ENCODE data around the gene HLA-E.

Gene HLA-E

DNA sequence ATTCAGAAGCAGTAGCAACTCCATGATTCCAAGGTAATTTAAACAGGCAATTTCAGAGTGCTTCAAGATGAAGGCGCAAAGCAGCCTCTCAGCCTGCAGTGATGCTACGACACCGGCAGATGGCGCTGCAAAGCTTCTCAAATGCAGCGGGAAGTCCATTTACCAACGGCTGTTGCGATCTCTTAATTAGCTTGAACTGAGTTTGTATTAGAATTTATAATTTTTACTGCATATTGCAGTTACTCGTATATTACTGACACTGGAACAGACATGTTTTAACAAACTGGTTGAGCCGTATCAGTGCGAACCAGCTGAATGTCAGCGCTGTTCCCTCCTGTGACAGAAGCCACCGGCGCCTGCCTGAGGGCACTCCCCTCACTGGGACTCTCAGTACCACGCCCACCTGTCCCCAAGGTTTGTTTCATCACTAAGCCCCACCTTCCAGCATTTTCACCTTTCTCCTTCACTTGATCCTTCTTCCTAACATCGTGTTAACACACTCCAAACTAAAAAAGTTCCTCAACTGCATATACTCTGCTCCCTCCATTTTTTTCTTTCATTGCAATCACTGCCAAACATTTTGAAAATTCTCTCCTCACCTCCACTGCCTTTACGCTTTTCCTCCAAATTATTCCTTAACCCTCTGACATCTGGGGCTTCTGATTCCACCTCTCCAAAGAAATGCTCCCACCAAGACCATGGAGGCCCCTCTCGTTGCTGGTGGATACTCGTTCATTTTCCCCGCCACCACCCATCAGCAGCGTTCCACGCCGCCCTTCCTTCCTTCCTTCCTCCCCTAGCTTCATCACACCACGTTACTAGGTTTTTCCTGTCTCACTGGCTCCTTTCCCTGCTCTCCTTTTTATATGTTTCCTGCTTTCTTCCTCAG, 52.5 kb downstream of the HLA-E start:
- DNase-seq (ENCODE audit: insufficient read length) (peak; percentile 46), FAIRE-seq (peak; percentile 94)
- TF ChIP-seq POLR2AphosphoS5 (IDR thresholded peaks at IDR 0.05; ENCODE audit: low read depth, low read length) (no peak), TAF1 (IDR thresholded peaks at IDR 0.05; ENCODE audit: borderline replicate concordance, low read depth, low read length) (no peak), POLR2A (IDR thresholded peaks at IDR 0.05; ENCODE audit: low read depth, low read length) (no peak)

DNA sequence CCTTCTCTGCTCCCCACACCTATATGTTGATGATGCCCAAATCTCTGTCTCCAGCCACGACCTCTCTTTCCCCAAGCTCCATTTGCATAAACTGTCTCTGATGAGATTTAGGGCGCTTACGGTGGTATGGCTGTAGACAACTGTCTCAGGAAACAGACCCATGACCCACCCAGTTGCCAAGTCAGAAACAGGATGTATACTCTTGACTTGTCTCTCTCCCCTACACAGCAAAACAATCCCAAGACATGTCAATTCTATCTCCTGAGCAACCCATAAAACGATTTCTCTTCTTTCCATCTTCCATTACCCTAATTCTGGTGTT, 53.1 kb downstream of the HLA-E start:
- TF ChIP-seq TAF1 (IDR thresholded peaks at IDR 0.05; ENCODE audit: borderline replicate concordance, low read depth, low read length) (no peak), POLR2AphosphoS5 (IDR thresholded peaks at IDR 0.05; ENCODE audit: low read depth, low read length) (no peak), POLR2A (IDR thresholded peaks at IDR 0.05; ENCODE audit: low read depth, low read length) (no peak)
- no peak for DNase-seq (ENCODE audit: insufficient read length)
- peak; percentile 56 for FAIRE-seq

GRCh38 chr6:30542915-30543314, 53.6 kb downstream of the HLA-E start:
- TF ChIP-seq POLR2AphosphoS5 (IDR thresholded peaks at IDR 0.05; ENCODE audit: low read depth, low read length) (no peak), POLR2A (IDR thresholded peaks at IDR 0.05; ENCODE audit: low read depth, low read length) (no peak), TAF1 (IDR thresholded peaks at IDR 0.05; ENCODE audit: borderline replicate concordance, low read depth, low read length) (no peak)
- FAIRE-seq, result no peak
- no peak for DNase-seq (ENCODE audit: insufficient read length)

Measured in GM12892 (cell line).